Measurements from ENCODE around the gene SLC37A2.

DNA sequence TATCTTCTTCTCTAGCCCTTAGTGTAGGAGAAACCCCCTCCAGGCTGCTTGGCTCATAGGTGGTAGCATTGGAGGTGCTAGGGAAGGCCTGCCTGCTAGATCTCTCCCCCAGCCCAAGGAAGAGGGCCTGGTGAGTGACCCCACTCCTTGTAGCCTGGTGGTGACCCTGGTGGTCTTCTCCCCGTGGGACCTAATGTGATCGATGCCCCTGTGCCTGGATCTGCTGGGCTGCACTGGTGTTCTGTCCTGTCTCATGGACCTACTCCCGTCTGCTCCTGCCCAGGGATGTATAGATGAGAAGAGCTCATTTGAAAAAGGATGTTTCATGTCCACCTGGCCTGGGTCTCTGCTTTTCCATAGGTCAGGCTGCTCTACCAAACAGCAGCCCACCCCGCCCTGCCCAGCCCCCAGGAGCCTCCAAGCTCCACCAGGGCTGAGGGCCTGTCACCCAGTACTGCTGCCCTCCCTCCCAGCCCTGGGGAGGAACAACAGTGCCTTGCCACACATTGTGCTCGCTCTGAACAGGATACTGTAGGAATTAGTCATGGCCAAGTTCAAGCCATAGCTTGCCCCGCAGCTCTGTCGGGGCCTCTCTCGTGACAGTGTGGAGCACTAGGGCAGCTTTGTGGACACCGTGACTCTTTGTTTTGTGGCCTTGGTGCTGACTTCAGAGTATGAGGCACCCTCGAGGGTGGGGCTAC lies 19.7 kb downstream of the SLC37A2 start:
- no peak for TF ChIP-seq EZH2phosphoT487 (IDR thresholded peaks at IDR 0.05; ENCODE audit: insufficient read depth, low read depth)
- TF ChIP-seq EZH2 (IDR thresholded peaks at IDR 0.05; ENCODE audit: insufficient read depth, poor library complexity, severe bottlenecking): no peak
